Hepatocyte (in vitro differentiated cells): ENCODE results near the gene ZDHHC24. TPM values are rescaled to one million over a fixed set of nuclear protein-coding genes. Genes with fewer than 3 reads are reported as not detected.

Experiments
- DNase-seq: peaks from one replicate; pipeline ENCODE4 v3.0.0-alpha.2; 2016; ENCODE audit warnings: low spot score
- H2AFZ ChIP-seq: fragments of 200-600 bp; sonication (generic); 2 replicates; pipeline ENCODE4 v1.6.0; 2016; ENCODE audit warnings: antibody characterized with exemption, mild to moderate bottlenecking
- H3K27ac ChIP-seq: fragments of 200-600 bp; sonication (generic); 2 replicates; pipeline ENCODE4 v1.5.1; 2016; ENCODE audit warnings: mild to moderate bottlenecking
- H3K27me3 ChIP-seq: fragments of 200-600 bp; sonication (generic); 2 replicates; pipeline ENCODE4 v1.6.1; 2016
- H3K36me3 ChIP-seq: fragments of 200-600 bp; sonication (generic); replicated peaks from 2 replicates; pipeline ENCODE4 v1.5.1; 2016; ENCODE audit warnings: low read depth; ENCODE audit not compliant: insufficient read depth
- H3K4me1 ChIP-seq: fragments of 200-600 bp; sonication (generic); 2 replicates; pipeline ENCODE4 v1.5.1; 2016; ENCODE audit warnings: mild to moderate bottlenecking, moderate library complexity; ENCODE audit not compliant: insufficient read depth
- H3K4me2 ChIP-seq: fragments of 200-600 bp; sonication (generic); 2 replicates; pipeline ENCODE4 v1.6.0; 2016
- H3K4me3 ChIP-seq: fragments of 200-600 bp; sonication (generic); 2 replicates; pipeline ENCODE4 v1.5.1; 2016; ENCODE audit warnings: mild to moderate bottlenecking
- H3K79me2 ChIP-seq: fragments of 200-600 bp; sonication (generic); 2 replicates; pipeline ENCODE4 v1.6.0; 2017; ENCODE audit warnings: mild to moderate bottlenecking
- H3K9me2 ChIP-seq: fragments of 200-600 bp; sonication (generic); replicated peaks from 2 replicates; pipeline ENCODE4 v1.6.0; 2017; ENCODE audit warnings: mild to moderate bottlenecking; ENCODE audit not compliant: insufficient read depth
- H3K9me3 ChIP-seq: fragments of 200-600 bp; sonication (generic); 2 replicates; pipeline ENCODE4 v1.5.1; 2016; ENCODE audit warnings: low read depth, mild to moderate bottlenecking
- H4K20me1 ChIP-seq: fragments of 200-600 bp; sonication (generic); 2 replicates; pipeline ENCODE4 v1.6.0; 2016; ENCODE audit warnings: mild to moderate bottlenecking; ENCODE audit not compliant: insufficient read depth, poor library complexity, severe bottlenecking
- CTCF ChIP-seq: fragments of 200-600 bp; sonication (generic); IDR thresholded peaks from 2 replicates; pipeline ENCODE4 v1.5.1; 2016; ENCODE audit warnings: antibody characterized with exemption, mild to moderate bottlenecking; ENCODE audit not compliant: poor library complexity
- EZH2 ChIP-seq: fragments of 200-600 bp; sonication (generic); IDR thresholded peaks from 2 replicates; pipeline ENCODE4 v1.6.1; 2016; ENCODE audit warnings: antibody characterized with exemption, mild to moderate bottlenecking, borderline replicate concordance
- EZH2phosphoT487 ChIP-seq: fragments of 200-600 bp; sonication (generic); IDR thresholded peaks from one replicate; pipeline ENCODE4 v1.6.1; 2018; ENCODE audit warnings: antibody characterized with exemption, mild to moderate bottlenecking, low read depth, moderate library complexity; ENCODE audit not compliant: unreplicated experiment, severe bottlenecking
- WGBS: methylation state at CpG from one replicate; pipeline ENCODE4 v1.1.6; 2016; ENCODE audit warnings: low lambda C conversion rate; ENCODE audit errors: missing lambda C conversion rate; 5-methylcytosine and 5-hydroxymethylcytosine counted together
- polyA plus RNA-seq: library from polyadenylated mRNA; unstranded; fragments of >200 nt; fragmentation: Nextera tagmentation; extraction: Ambion mirVana; gene quantifications from 2 replicates; pipeline ENCODE4 v1.2.1, GENCODE V29; 2016
- total RNA-seq: library from RNA; depleted of rRNA; stranded (reverse); fragments of >200 nt; gene quantifications from 2 replicates; pipeline ENCODE4 v1.2.3, GENCODE V29; 2014

ZDHHC24 gene
- total and polyA plus RNA-seq, 2 experiments from 2014 or later: 10.3 to 16.9 TPM

- no peak overlapping the region for H2AFZ ChIP-seq
- no peak overlapping the region for H3K4me2 ChIP-seq
- H3K79me2 ChIP-seq: peaks cover 20% of the 10 kb centered on the region
- TF ChIP-seq CTCF (no peak), EZH2phosphoT487 (no peak), EZH2 (no peak)
- DNase-seq: no peak
- no peaks in the 10 kb centered on the region for H3K9me3 ChIP-seq
- no peak overlapping the region for H3K4me3 ChIP-seq
- no peaks in the 10 kb centered on the region for H3K36me3 ChIP-seq
- H3K27me3 ChIP-seq: no peaks in the 10 kb centered on the region
- no peaks in the 10 kb centered on the region for H4K20me1 ChIP-seq
- H3K4me1 ChIP-seq: peaks cover 7% of the 10 kb centered on the region
- H3K9me2 ChIP-seq: no peaks in the 10 kb centered on the region
- peak overlapping the region; percentile 31 for H3K27ac ChIP-seq
- 90% methylated on average over 7 of the region's 7 CpGs for WGBS
These were observed 36.7 kb downstream of the ZDHHC24 start for GRCh38 chr11:66509131-66509561.

GRCh38 chr11:66505276-66505816, 40.5 kb downstream of the ZDHHC24 start:
- H3K4me1 ChIP-seq: no peaks in the 10 kb centered on the region
- H3K27ac ChIP-seq: no peak overlapping the region
- no peak overlapping the region for H3K4me3 ChIP-seq
- no peaks in the 10 kb centered on the region for H3K36me3 ChIP-seq
- no peaks in the 10 kb centered on the region for H3K27me3 ChIP-seq
- no peaks in the 10 kb centered on the region for H3K9me2 ChIP-seq
- DNase-seq: no peak
- TF ChIP-seq EZH2: no peak
- no peak for TF ChIP-seq CTCF
- TF ChIP-seq EZH2phosphoT487: no peak
- H4K20me1 ChIP-seq: no peaks in the 10 kb centered on the region
- H2AFZ ChIP-seq: no peak overlapping the region
- no peak overlapping the region for H3K4me2 ChIP-seq
- 100% methylated on average over 1 of the region's 1 CpG for WGBS
- no peaks in the 10 kb centered on the region for H3K79me2 ChIP-seq
- H3K9me3 ChIP-seq: no peaks in the 10 kb centered on the region

GRCh38 chr11:66498506-66498905, 47.3 kb downstream of the ZDHHC24 start:
- no peak for DNase-seq
- Histone ChIP-seq H3K27me3 (no peaks in the 10 kb centered on the region), H4K20me1 (no peaks in the 10 kb centered on the region), H3K9me2 (no peaks in the 10 kb centered on the region), H3K36me3 (no peaks in the 10 kb centered on the region), H3K27ac (no peak overlapping the region), H3K9me3 (no peaks in the 10 kb centered on the region), H2AFZ (no peak overlapping the region), H3K4me3 (no peak overlapping the region), H3K4me1 (no peaks in the 10 kb centered on the region), H3K4me2 (no peak overlapping the region), H3K79me2 (no peaks in the 10 kb centered on the region)
- WGBS: 82% methylated on average over 5 of the region's 5 CpGs
- TF ChIP-seq EZH2: no peak
- no peak for TF ChIP-seq EZH2phosphoT487
- no peak for TF ChIP-seq CTCF

DNA sequence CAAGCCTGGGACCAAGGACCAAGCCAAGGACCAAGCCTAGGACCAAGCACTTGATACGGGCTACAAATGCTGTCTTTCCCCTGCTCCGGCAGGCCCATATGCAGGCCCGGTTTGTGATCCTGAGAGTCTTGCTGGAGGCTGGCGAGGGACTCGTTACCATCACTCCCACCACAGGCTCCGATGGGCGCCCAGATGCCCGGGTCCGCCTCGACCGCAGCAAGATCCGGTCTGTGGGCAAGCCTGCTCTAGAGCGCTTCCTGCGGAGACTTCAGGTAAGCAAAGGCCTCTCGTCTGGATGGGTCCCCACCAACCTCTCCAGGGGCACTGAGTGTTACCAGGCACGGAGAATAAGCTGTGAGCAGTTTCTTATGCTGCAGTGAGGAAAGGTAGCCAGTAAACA, 48.6 kb downstream of the ZDHHC24 start:
- Histone ChIP-seq H3K27ac (no peak overlapping the region), H3K9me3 (no peaks in the 10 kb centered on the region), H2AFZ (no peak overlapping the region), H4K20me1 (no peaks in the 10 kb centered on the region), H3K9me2 (no peaks in the 10 kb centered on the region), H3K4me2 (no peak overlapping the region), H3K27me3 (no peaks in the 10 kb centered on the region), H3K4me1 (no peaks in the 10 kb centered on the region), H3K79me2 (no peaks in the 10 kb centered on the region), H3K36me3 (no peaks in the 10 kb centered on the region), H3K4me3 (no peak overlapping the region)
- TF ChIP-seq EZH2phosphoT487 (no peak), EZH2 (no peak), CTCF (no peak)
- DNase-seq: no peak
- 98% methylated on average over 16 of the region's 16 CpGs for WGBS
